Suprapubic skin (tissue), 4 donors: ENCODE data around the gene CA12.

ENCODE experiments used
- EP300 ChIP-seq: sonication (generic); formaldehyde crosslinking; IDR thresholded peaks from one replicate; pipeline ENCODE4 v1.6.1; 2017; ENCODE audit warnings: antibody characterized with exemption
- POLR2A ChIP-seq, 2 donors: fragments of 450-650 bp; IDR thresholded peaks; one replicate each; pipeline ENCODE4 v1.6.1; 2017; ENCODE audit warnings: antibody characterized with exemption in 2 of 2, mild to moderate bottlenecking in 2 of 2, moderate library complexity in 2 of 2
- POLR2AphosphoS5 ChIP-seq, 3 donors: sonication (generic); formaldehyde crosslinking; IDR thresholded peaks; one replicate each; pipeline ENCODE4 v1.6.1; 2017; ENCODE audit warnings: antibody characterized with exemption in 3 of 3
- TF ChIP-seq, protein P1 (sequence below), 2 donors: fragments of 200-600 bp in 1 of 2; fragments of 450-650 bp in 1 of 2; sonication (generic) in 1 of 2; IDR thresholded peaks; one replicate each; pipeline ENCODE4 v1.5.1; 2016 to 2019; ENCODE audit warnings: antibody characterized with exemption in 2 of 2, mild to moderate bottlenecking in 1 of 2, moderate library complexity in 1 of 2

DNA sequence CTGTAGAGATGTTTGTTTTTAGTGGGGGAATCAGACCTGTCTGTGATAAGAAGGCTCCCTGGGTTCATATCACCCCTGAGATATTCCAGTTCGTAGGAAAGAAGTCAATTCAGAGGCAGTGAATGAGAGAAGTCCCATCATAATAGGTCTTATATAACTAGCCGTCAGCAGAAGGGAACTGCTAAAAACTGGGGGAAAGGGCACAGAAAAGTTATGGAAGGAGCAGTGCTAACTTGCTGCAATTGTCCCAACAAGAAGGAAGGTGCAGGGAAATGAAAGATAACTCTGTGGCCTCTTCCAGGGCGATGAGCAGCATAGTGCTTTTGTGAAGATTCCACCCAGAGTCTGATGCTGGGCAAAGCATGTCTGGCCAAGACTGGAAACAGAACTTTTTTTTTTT is 9.0 kb upstream of the CA12 start:
- TF ChIP-seq, protein P1, sequence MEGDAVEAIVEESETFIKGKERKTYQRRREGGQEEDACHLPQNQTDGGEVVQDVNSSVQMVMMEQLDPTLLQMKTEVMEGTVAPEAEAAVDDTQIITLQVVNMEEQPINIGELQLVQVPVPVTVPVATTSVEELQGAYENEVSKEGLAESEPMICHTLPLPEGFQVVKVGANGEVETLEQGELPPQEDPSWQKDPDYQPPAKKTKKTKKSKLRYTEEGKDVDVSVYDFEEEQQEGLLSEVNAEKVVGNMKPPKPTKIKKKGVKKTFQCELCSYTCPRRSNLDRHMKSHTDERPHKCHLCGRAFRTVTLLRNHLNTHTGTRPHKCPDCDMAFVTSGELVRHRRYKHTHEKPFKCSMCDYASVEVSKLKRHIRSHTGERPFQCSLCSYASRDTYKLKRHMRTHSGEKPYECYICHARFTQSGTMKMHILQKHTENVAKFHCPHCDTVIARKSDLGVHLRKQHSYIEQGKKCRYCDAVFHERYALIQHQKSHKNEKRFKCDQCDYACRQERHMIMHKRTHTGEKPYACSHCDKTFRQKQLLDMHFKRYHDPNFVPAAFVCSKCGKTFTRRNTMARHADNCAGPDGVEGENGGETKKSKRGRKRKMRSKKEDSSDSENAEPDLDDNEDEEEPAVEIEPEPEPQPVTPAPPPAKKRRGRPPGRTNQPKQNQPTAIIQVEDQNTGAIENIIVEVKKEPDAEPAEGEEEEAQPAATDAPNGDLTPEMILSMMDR (IDR thresholded peaks at IDR 0.05) = no peak
- TF ChIP-seq EP300 (no peak), POLR2A (IDR thresholded peaks at IDR 0.05) (no peak), POLR2AphosphoS5 (IDR thresholded peaks at IDR 0.05) (no peak)
